ENCODE results near the gene KBTBD4. TPM values are rescaled to one million over a fixed set of nuclear protein-coding genes. Genes with fewer than 3 reads are reported as not detected.

KBTBD4 gene
- total and polyA plus RNA-seq, 2 of the 8 experiments (the other 6 are each of a cell fraction or from before 2014, with no cell fraction given), result 12.0 to 19.5 TPM

- no peak overlapping the region for H2BK15ac ChIP-seq (ENCODE audit: low read length)
- H4K5ac ChIP-seq (ENCODE audit: insufficient read length, low read depth, low read length), result no peak overlapping the region
- POLR2A ChIA-PET (ENCODE audit: partially characterized antibody), result interaction anchor here (1.0 to 1.5 kb wide), 3 partner anchors 8 to 46 kb away, joined by 4 to 6 read pairs (median 5); no protein-coding TSS in a partner anchor
- H3K23me2 ChIP-seq (ENCODE audit: low read depth, low read length), result no peaks in the 10 kb centered on the region; the same call in 1 of the 2 replicates
- no peak overlapping the region for H3K14ac ChIP-seq (ENCODE audit: insufficient read length)
- no peak overlapping the region for H4K8ac ChIP-seq (ENCODE audit: extremely low read depth, insufficient read depth, low read length)
- no peak overlapping the region for H3K18ac ChIP-seq (ENCODE audit: extremely low read depth, low read length)
- no peak overlapping the region for H3K23ac ChIP-seq (ENCODE audit: insufficient read length)
- FAIRE-seq (no peak), DNase-seq (ENCODE audit: low read depth in 1 of 2, low spot score in 2 of 2) (no peak)
- H2AFZ ChIP-seq (ENCODE audit: low read length), result no peak overlapping the region
- WGBS, 2 experiments (ENCODE audit: extremely low coverage in 1 of 2, insufficient coverage in 1 of 2, insufficient read length in 1 of 2, insufficient replicate concordance in 2 of 2, low coverage in 1 of 2, low lambda C conversion rate in 2 of 2, missing lambda C conversion rate in 1 of 2), result 92% methylated on average over 10 of the region's 14 CpGs; no CpG with 5 or more reads in 1 of the 2 experiments
- no peak overlapping the region for H3K4me3 ChIP-seq (ENCODE audit: extremely low read depth in 1 of 4, insufficient read depth in 2 of 4, low read depth in 3 of 4, low read length in 4 of 4)
- H3K9ac ChIP-seq (replicated peaks in 1 of 4; ENCODE audit: extremely low read depth in 1 of 4, low read depth in 3 of 4, low read length in 3 of 4), result no peak overlapping the region
- H3K27ac ChIP-seq (ENCODE audit: low read depth, low read length), result no peak overlapping the region; the same call in 1 of the 2 replicates
- H3K79me1 ChIP-seq (ENCODE audit: low read depth, low read length), result no peaks in the 10 kb centered on the region
- H3K4me2 ChIP-seq (ENCODE audit: insufficient read depth in 1 of 2, low read depth in 2 of 2, low read length in 2 of 2), result no peak overlapping the region
- peaks cover 2 to 3% of the 10 kb centered on the region in 2 experiments for H4K20me1 ChIP-seq (replicated peaks in 1 of 2; ENCODE audit: control insufficient read depth in 1 of 2, insufficient read depth in 2 of 2, low read length in 2 of 2)
- peaks cover 9 to 15% (median 15%) of the 10 kb centered on the region in 4 experiments; a peak in 6 of 8 replicates for H3K36me3 ChIP-seq (ENCODE audit: control insufficient read depth in 2 of 4, insufficient read depth in 4 of 4, low read length in 3 of 4)
- no peaks in the 10 kb centered on the region for H3K79me2 ChIP-seq (ENCODE audit: control insufficient read depth in 1 of 2, insufficient read depth in 2 of 2, low read length in 2 of 2)
- no peak overlapping the region for H2BK20ac ChIP-seq (ENCODE audit: low read length)
- H2BK12ac ChIP-seq (ENCODE audit: low read depth, low read length), result no peak overlapping the region
- no peak overlapping the region; the same call in 1 of the 2 replicates for H2BK5ac ChIP-seq (ENCODE audit: low read depth, low read length)
- H2BK120ac ChIP-seq (replicated peaks; ENCODE audit: low read depth, low read length), result no peak overlapping the region
- H3K4me1 ChIP-seq (replicated peaks in 1 of 4; ENCODE audit: control insufficient read depth in 3 of 4, insufficient read depth in 4 of 4, low read length in 3 of 4), result peaks cover 0 to 4% (median 0%) of the 10 kb centered on the region in 4 experiments; a peak in 2 of 7 replicates
- no peak overlapping the region for H2AK5ac ChIP-seq (ENCODE audit: low read depth, low read length)
- H3K9me3 ChIP-seq (ENCODE audit: insufficient read depth in 2 of 2, low read depth in 1 of 2, low read length in 1 of 2), result no peaks in the 10 kb centered on the region
- H3K27me3 ChIP-seq (replicated peaks in 1 of 4; ENCODE audit: control insufficient read depth in 3 of 4, extremely low read depth in 1 of 4, insufficient read depth in 3 of 4, low read length in 3 of 4), result peaks cover 0 to 6% (median 6%) of the 10 kb centered on the region in 4 experiments; a peak in 6 of 7 replicates
- H3K4ac ChIP-seq (replicated peaks; ENCODE audit: insufficient read length, low read depth, low read length), result no peak overlapping the region
- H3K56ac ChIP-seq (replicated peaks; ENCODE audit: insufficient read length, low read depth, low read length), result no peak overlapping the region
- H4K91ac ChIP-seq (replicated peaks; ENCODE audit: insufficient read length, low read length), result no peak overlapping the region
- CTCF ChIA-PET (ENCODE audit: partially characterized antibody), result interaction anchor here (1.6 to 1.9 kb wide), 2 partner anchors 9 to 11 kb away, joined by 3 to 5 read pairs; partner anchors contain the start of genes KBTBD4 and NDUFS3
- TF ChIP-seq SRF (IDR thresholded peaks at IDR 0.05; ENCODE audit: low read depth, low read length) (no peak), SP1 (IDR thresholded peaks at IDR 0.05; ENCODE audit: low read depth, low read length) (no peak), SIX5 (IDR thresholded peaks at IDR 0.05; ENCODE audit: low read depth, low read length) (no peak), ATF2 (IDR thresholded peaks at IDR 0.05; ENCODE audit: low read length) (no peak), KDM4A (IDR thresholded peaks at IDR 0.05; ENCODE audit: low read depth, low read length, severe bottlenecking) (no peak), RBBP5 (IDR thresholded peaks at IDR 0.05; ENCODE audit: borderline replicate concordance, low read depth, low read length) (no peak), TEAD4 (IDR thresholded peaks at IDR 0.05; ENCODE audit: low read depth, low read length) (no peak)
These were observed 9.1 kb upstream of the KBTBD4 start for GRCh38 chr11:47587723-47588326.
